GM21360 (cell line): ENCODE measurements around the gene PIGA.
"Not testable (repeated sequence)": the region's sequence is repeated elsewhere in the genome, so short reads cannot be mapped to it uniquely, and the experiment has no call there.

Experiments
- ATAC-seq: cut with Tn5 transposase; IDR thresholded peaks from one replicate; pipeline ENCODE4 v1.9.1; 2021; ENCODE audit warnings: mild to moderate bottlenecking, moderate library complexity; ENCODE audit not compliant: unreplicated experiment

PIGA gene

GRCh38 chrX:15322072-15322471 lies 13.3 kb downstream of the PIGA start:
- ATAC-seq = no peak

DNA sequence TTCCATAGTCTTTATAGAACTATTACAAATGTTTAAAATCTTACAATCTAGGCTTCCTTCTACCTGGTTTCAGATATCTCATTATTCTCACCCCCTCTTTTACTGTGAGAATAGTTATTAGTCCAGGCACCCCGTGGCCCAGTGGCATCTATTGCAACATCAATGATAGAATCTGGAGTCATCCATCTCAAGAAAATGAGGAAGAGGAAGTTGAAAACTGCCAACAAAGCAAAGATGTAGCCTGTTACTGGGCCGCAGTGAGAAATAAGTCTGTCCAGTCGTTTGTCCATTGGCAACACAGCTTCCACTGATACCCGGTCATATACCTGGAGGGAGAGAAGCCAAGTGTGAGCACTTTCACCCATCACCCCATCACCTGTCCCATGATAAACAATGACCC lies 13.9 kb downstream of the PIGA start:
- no peak for ATAC-seq

DNA sequence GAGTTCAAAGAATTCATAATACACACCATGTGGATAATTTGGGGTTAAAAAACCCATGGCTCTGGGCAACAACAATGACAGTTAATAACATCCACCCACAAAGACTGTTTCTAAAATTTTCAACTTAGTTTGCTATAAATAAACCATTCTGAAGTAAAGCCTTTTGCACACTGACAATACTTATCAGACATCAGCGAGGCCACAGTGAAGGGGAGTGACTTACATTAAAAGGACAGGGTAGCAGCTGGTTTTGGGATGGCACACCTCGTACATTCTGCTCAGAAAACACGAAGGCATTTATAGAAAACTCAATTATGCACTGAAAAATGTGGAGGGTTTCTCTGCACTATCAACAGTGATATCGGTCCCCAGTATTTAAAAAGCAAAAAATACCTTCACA lies 15.0 kb downstream of the PIGA start:
- ATAC-seq = no peak

DNA sequence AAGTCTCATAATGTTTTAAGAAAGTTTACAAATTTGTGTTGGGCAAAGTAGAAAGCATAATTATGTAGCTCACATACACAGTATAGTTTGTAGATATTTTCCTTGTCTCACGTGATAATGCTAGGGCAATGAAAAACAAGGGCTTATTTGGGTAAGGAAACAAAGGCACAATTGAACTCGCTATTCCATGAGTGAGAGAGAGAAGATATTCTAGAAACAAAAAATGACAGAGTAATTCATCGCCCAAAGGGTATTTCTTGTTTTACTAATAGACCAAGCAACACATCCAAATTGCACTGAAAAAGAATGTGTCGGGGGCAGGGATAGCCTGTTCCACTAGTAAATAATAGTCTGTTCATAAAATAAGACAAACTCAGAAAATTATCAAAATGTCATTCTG lies 16.2 kb downstream of the PIGA start:
- ATAC-seq = no peak

- ATAC-seq = no peak
These were observed 19.8 kb downstream of the PIGA start, which contains the start of gene ASB11 for GRCh38 chrX:15315509-15315908. Gene ASB11 (minus strand): TSS chrX:15315640. CDS start chrX:15315605, 35 bp downstream.

DNA sequence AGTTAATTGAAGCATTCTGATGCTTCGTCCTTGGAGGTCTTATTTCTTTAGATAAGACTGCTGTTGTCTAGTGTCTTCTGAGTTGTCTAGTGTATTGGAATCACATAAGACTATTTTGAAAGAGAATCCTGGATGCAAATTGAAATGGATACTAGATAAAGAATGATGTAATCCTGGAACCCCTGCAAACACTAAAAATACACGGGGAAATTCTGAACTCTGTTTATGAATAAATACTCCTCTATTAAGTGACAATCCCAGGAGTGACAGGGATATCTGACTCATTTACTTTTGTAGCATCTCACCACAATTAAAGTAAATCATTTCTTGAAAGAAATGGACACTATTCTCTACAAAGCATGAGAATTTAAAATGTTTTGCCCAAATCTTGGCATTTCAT lies 20.9 kb downstream of the PIGA start:
- no peak for ATAC-seq

GRCh38 chrX:15311119-15311518 lies 24.2 kb downstream of the PIGA start:
- ATAC-seq = no peak

DNA sequence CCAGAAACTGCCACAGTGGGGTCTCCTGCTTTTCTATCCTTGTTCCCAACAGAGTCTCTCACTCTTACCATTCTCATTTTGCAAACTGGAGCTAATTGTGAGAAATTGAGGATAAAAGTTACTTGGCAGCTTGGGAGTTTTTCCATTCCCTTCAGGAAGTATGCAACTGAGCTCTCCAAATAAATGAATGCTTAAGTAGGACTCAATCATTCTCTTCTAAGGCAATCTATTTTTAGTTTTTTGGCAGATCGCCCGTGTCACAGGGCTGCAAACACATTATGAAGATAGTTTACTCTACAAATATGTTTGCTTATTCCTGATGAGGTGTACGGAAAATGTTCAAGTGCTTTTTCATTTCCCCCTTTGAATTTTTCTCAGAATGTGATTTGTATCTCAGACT lies 25.2 kb downstream of the PIGA start:
- ATAC-seq = no peak

GRCh38 chrX:15305899-15306298 lies 29.4 kb downstream of the PIGA start:
- not testable (repeated sequence) for ATAC-seq

DNA sequence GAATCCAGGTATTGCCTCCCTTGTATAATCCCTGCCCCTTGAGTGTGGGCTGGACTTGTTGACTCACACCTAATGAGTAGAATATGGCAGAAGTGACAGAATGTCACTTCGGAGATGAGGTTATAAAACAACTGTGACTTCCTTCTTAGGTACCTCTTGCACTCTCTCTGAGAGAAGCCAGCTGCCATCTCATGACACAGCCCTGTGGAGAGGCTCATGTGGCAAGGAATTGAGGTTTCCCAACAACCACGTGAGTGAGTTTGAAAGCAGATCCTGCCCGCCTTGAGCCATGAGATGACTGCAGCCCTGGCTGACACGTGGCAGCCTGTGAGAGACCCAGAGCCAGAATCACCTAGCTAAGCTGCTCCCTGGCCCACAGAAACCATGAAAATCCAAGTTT lies 33.4 kb downstream of the PIGA start:
- no peak for ATAC-seq

- no peak for ATAC-seq
These were observed 35.1 kb downstream of the PIGA start for GRCh38 chrX:15299941-15300851.

GRCh38 chrX:15298780-15299179 lies 36.5 kb downstream of the PIGA start:
- no peak for ATAC-seq

- ATAC-seq = no peak
These were observed 37.1 kb downstream of the PIGA start for GRCh38 chrX:15298201-15298600.

DNA sequence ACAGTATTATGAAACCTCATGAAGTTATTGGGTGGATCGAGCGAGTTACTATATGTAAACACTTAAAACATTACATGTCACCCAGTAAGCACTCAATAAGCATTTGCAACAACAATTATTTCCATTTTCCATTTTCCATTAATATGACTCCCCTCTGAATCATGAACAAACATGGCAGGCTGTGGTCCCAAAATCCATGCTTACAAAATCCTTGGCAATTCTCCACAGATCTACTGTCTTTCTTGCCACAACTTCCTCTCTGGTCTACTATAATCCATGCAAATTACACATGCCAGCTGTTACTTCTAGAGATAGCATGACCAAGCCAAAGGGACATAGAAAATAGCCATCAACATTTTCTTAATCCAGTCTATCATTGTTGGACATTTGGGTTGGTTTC lies 41.9 kb downstream of the PIGA start:
- no peak for ATAC-seq

DNA sequence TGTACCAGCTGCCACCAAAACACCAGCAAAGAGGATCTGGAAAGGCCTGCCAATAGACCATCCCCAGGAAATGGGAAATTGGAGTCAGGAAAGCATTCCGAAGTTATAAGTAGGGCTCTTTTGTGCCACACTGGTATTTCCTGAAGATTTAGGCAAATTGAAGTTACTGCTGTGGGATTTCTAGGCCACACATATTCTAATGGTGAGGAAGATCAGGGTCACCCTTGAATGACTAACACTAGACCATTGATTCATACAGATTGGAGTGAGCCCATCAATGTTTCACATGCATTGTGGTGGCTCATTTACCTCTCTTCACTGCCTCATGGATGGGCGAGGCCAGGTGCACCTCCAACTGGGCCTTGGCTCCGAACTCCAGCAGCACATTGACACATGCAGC lies 42.5 kb downstream of the PIGA start:
- ATAC-seq = no peak

DNA sequence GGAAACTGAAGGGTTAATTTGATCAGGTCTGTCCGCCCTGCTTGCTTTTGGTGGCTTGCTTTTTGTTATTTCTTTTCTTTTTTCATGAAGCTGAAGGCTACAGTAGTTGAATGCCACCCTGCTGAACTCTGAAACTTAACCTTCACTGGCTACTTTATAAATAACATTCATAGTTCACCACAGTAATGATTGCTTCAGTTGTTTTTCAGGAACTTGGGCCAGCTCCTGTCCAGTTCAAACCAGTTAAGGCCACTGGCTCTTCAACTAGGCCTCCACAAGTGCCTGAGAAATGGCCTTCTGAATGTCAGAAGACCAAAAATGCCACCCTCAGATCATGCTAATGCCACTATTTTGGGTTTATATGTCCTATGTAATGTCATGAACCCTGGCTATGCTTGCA lies 57.7 kb downstream of the PIGA start:
- ATAC-seq = no peak

DNA sequence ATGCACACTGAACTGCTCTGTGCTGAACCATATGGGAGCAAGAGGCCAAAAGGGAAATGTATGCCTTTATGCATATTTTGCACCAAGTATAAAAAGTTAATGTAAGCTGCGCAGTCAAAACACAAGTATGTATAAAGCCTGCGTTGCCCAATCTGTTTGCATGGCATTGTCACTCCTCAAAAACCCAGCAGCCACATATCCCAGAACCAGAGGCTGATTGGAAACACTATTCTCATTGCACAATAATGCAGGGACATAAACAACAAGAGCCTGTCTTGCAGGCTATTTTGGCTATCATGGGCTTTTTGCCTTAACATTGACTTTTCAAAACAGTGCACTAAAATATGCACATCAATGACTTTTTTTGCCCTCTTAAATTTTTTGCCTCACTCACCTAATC lies 60.4 kb downstream of the PIGA start:
- no peak for ATAC-seq

DNA sequence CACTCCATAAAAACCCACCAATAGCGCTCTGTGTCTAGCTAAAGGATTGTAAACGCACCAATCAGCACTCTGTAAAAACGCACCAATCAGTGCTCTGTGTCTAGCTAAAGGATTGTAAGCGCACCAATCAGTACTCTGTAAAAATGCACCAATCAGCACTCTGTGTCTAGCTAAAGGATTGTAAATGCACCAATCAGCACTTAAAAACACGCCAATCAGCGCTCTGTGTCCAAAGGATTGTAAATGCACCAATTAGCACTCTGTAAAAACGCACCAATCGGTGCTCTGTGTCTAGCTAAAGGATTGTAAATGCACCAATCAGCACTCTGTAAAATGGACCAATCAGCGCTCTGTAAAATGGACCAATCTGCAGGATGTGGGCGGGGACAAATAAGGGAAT lies 62.0 kb downstream of the PIGA start:
- not testable (repeated sequence) for ATAC-seq

DNA sequence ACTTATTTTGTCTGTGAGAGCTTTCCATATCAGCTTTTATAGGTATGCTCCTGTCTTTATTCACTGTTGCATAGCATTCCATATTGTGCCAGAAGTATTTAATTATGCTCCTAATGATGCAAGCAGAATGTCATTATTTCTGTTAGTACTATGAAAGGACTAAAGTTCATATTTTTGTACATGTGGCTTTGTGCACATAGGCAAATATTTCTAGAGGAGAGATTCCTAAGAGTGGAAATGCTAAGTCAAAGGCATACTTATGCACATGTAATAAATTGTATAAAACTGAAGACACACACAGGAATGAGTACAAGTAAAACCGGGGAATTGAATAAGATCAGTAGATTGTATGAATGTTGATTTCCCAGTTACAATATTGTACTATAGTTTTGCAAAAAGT lies 63.6 kb downstream of the PIGA start:
- ATAC-seq = no peak

- no peak for ATAC-seq
These were observed 65.5 kb downstream of the PIGA start, which contains the start of gene ASB9 for GRCh38 chrX:15269618-15270521. Gene ASB9 (minus strand): TSS chrX:15270083. CDS start chrX:15269874, 209 bp downstream.
